ENCODE measurements around the gene EXOC8. TPM values are rescaled to one million over a fixed set of nuclear protein-coding genes. Genes with fewer than 3 reads are reported as not detected.

Gene EXOC8
- total and polyA plus RNA-seq, 2 of the 8 experiments (the other 6 are each of a cell fraction or from before 2014, with no cell fraction given): 2.0 to 9.8 TPM

DNA sequence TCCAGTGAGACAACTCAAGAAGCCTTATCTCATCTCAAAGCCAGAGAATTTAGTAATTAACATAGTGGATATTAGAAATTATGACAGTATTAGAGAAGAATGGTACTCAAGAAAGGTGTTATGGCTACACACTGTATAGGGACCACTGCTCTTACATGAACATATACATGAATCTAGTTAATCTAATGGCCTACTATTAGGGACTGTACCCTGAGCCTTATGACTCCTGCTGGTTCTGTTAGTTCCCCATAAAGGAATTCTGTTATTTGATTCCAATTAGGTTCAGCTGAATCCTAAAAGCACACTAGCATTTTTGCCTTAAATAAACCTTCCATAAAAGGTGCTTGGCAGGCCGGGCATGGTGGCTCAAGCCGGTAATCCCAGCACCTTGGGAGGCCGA is 44.8 kb upstream of the EXOC8 start:
- FAIRE-seq (no peak), DNase-seq (ENCODE audit: low read depth in 1 of 2, low spot score in 2 of 2) (no peak)
- Histone ChIP-seq H3K18ac (ENCODE audit: extremely low read depth, low read length) (no peak overlapping the region), H3K4me2 (ENCODE audit: insufficient read depth in 1 of 2, low read depth in 2 of 2, low read length in 2 of 2) (no peak overlapping the region), H2AK5ac (ENCODE audit: low read depth, low read length) (no peak overlapping the region), H3K4me1 (replicated peaks in 1 of 4; ENCODE audit: control insufficient read depth in 3 of 4, insufficient read depth in 4 of 4, low read length in 3 of 4) (peaks cover 0 to 2% (median 0%) of the 10 kb centered on the region in 4 experiments; a peak in 1 of 7 replicates), H2AFZ (ENCODE audit: low read length) (no peak overlapping the region), H3K4ac (replicated peaks; ENCODE audit: insufficient read length, low read depth, low read length) (no peak overlapping the region), H2BK12ac (ENCODE audit: low read depth, low read length) (no peak overlapping the region), H3K4me3 (ENCODE audit: extremely low read depth in 1 of 4, insufficient read depth in 2 of 4, low read depth in 3 of 4, low read length in 4 of 4) (no peak overlapping the region), H3K9me3 (ENCODE audit: insufficient read depth in 2 of 2, low read depth in 1 of 2, low read length in 1 of 2) (no peaks in the 10 kb centered on the region), H2BK15ac (ENCODE audit: low read length) (no peak overlapping the region), H3K9ac (replicated peaks in 1 of 4; ENCODE audit: extremely low read depth in 1 of 4, low read depth in 3 of 4, low read length in 3 of 4) (no peak overlapping the region), H3K27me3 (replicated peaks in 1 of 4; ENCODE audit: control insufficient read depth in 3 of 4, extremely low read depth in 1 of 4, insufficient read depth in 3 of 4, low read length in 3 of 4) (no peaks in the 10 kb centered on the region), H4K8ac (ENCODE audit: extremely low read depth, insufficient read depth, low read length) (no peak overlapping the region), H2BK20ac (ENCODE audit: low read length) (no peak overlapping the region), H4K91ac (replicated peaks; ENCODE audit: insufficient read length, low read length) (no peak overlapping the region), H3K14ac (ENCODE audit: insufficient read length) (no peak overlapping the region), H3K23ac (ENCODE audit: insufficient read length) (no peak overlapping the region), H2BK120ac (replicated peaks; ENCODE audit: low read depth, low read length) (no peak overlapping the region), H3K23me2 (ENCODE audit: low read depth, low read length) (no peaks in the 10 kb centered on the region), H3K79me2 (ENCODE audit: control insufficient read depth in 1 of 2, insufficient read depth in 2 of 2, low read length in 2 of 2) (no peaks in the 10 kb centered on the region), H3K27ac (ENCODE audit: low read depth, low read length) (no peak overlapping the region), H3K36me3 (ENCODE audit: control insufficient read depth in 2 of 4, insufficient read depth in 4 of 4, low read length in 3 of 4) (no peaks in the 10 kb centered on the region), H2BK5ac (ENCODE audit: low read depth, low read length) (no peak overlapping the region), H3K56ac (replicated peaks; ENCODE audit: insufficient read length, low read depth, low read length) (no peak overlapping the region), H4K5ac (ENCODE audit: insufficient read length, low read depth, low read length) (no peak overlapping the region), H3K79me1 (ENCODE audit: low read depth, low read length) (no peaks in the 10 kb centered on the region), H4K20me1 (replicated peaks in 1 of 2; ENCODE audit: control insufficient read depth in 1 of 2, insufficient read depth in 2 of 2, low read length in 2 of 2) (no peaks in the 10 kb centered on the region)
- 91% methylated on average over 3 of the region's 3 CpGs; no CpG with 5 or more reads in 1 of the 2 experiments for WGBS, 2 experiments (ENCODE audit: extremely low coverage in 1 of 2, insufficient coverage in 1 of 2, insufficient read length in 1 of 2, insufficient replicate concordance in 2 of 2, low coverage in 1 of 2, low lambda C conversion rate in 2 of 2, missing lambda C conversion rate in 1 of 2)
- CTCF ChIA-PET (ENCODE audit: partially characterized antibody): interaction anchor here (0.8 kb wide), 1 partner anchor 49 kb away, joined by 4 read pairs; no protein-coding TSS in a partner anchor
- POLR2A ChIA-PET (ENCODE audit: partially characterized antibody): no interaction called here
